K562 (cell line): Measurements from ENCODE around the gene ATAD2B. TPM values are rescaled to one million over a fixed set of nuclear protein-coding genes. Genes with fewer than 3 reads are reported as not detected.

Source experiments
- ATAC-seq: fragments of 200-7000 bp; cut with Tn5 transposase; 3 replicates; pipeline ENCODE4 v1.9.1; 2020; ENCODE audit warnings: moderate library complexity
- BruUV-seq: library from RNA; stranded (reverse); fragments of 400-500 nt; replicated peaks from 2 replicates; lab custom pipeline; 2021; lab: Mats Ljungman, UMichigan
- CTCF ChIA-PET: fragments of 300-600 bp; formaldehyde crosslinking; extraction: SDS; loops from one replicate; lab custom pipeline; 2021; ENCODE audit warnings: low intra/inter-chr PET ratio; lab: Yijun Ruan, JAX
- POLR2A ChIA-PET: fragments of 300-600, 350-650 bp; sonication (Branson Sonifier 250); formaldehyde crosslinking; extraction: SDS; loops from one replicate; lab custom pipeline; 2021; ENCODE audit warnings: antibody characterized with exemption, inconsistent platforms; lab: Yijun Ruan, JAX
- DNase-seq, 4 experiments: peaks; one replicate each; pipeline versions ENCODE4 v3.0.0 to v3.0.0-alpha.2; 2011 to 2018; ENCODE audit warnings: low spot score in 3 of 4, mixed read lengths in 3 of 4; ENCODE audit errors: extremely low read depth in 1 of 4
- FAIRE-seq: peaks from 2 replicates; lab custom pipeline; 2011; peaks lifted over from hg19 to GRCh38; lab: Jason Lieb, UNC
- H2AFZ ChIP-seq: 2 replicates; pipeline ENCODE4 v1.6.0; 2011; ENCODE audit warnings: low read depth, low read length, control low read depth, inconsistent platforms
- H3K27ac ChIP-seq: fragments of 200-600 bp; 3 replicates; pipeline ENCODE4 v1.8.0; 2011; ENCODE audit warnings: low read depth, mild to moderate bottlenecking, control low read depth, inconsistent platforms, low read length, moderate library complexity, mixed read lengths; ENCODE audit errors: extremely low read depth
- H3K27me3 ChIP-seq, 2 experiments: fragments of 300-600 bp in 1 of 2; 2 replicates in 1 of 2; 3 replicates in 1 of 2; pipeline versions ENCODE4 v1.6.0 to v1.8.0; 2011; ENCODE audit warnings: inconsistent platforms in 2 of 2, low read length in 2 of 2, mild to moderate bottlenecking in 1 of 2, mixed read lengths in 1 of 2, moderate library complexity in 1 of 2; ENCODE audit not compliant: control insufficient read depth in 2 of 2, insufficient read depth in 2 of 2
- H3K36me3 ChIP-seq: fragments of 300-600 bp; 3 replicates; pipeline ENCODE4 v1.8.0; 2011; ENCODE audit warnings: mild to moderate bottlenecking, low read length, inconsistent platforms; ENCODE audit not compliant: control insufficient read depth, insufficient read depth
- H3K4me1 ChIP-seq, 2 experiments: fragments of 200-600 bp in 1 of 2; replicated peaks in 1 of 2; 2 replicates in 1 of 2; 3 replicates in 1 of 2; pipeline versions ENCODE4 v1.5.1 to v1.8.0; 2011; ENCODE audit warnings: inconsistent platforms in 2 of 2, low read length in 2 of 2, mild to moderate bottlenecking in 1 of 2, mixed read lengths in 1 of 2, moderate library complexity in 1 of 2; ENCODE audit not compliant: control insufficient read depth in 2 of 2, insufficient read depth in 2 of 2
- H3K4me2 ChIP-seq: 2 replicates; pipeline ENCODE4 v1.6.1; 2011; ENCODE audit warnings: low read length, control low read depth, inconsistent platforms, mixed read lengths; ENCODE audit not compliant: insufficient read depth
- H3K4me3 ChIP-seq: fragments of 200-600 bp; sonication (generic), shearing (Covaris generic); 2 replicates; pipeline ENCODE4 v1.5.1; 2016; ENCODE audit warnings: control low read depth, inconsistent platforms
- H3K79me2 ChIP-seq: fragments of 200-600 bp; 3 replicates; pipeline ENCODE4 v1.8.0; 2011; ENCODE audit warnings: low read length, inconsistent platforms; ENCODE audit not compliant: control insufficient read depth, insufficient read depth
- H3K9ac ChIP-seq, 2 experiments: 2 replicates each; pipeline versions ENCODE4 v1.6.0 to v1.6.1; 2011; ENCODE audit warnings: low read depth in 2 of 2, low read length in 2 of 2, control low read depth in 1 of 2, inconsistent platforms in 1 of 2, mild to moderate bottlenecking in 1 of 2, mixed read lengths in 1 of 2; ENCODE audit not compliant: insufficient read depth in 1 of 2
- H3K9me1 ChIP-seq: one replicate; pipeline ENCODE4 v1.6.0; 2011; ENCODE audit warnings: inconsistent platforms, mild to moderate bottlenecking, low read length, moderate library complexity; ENCODE audit not compliant: control insufficient read depth, insufficient read depth
- H3K9me3 ChIP-seq: replicated peaks from 2 replicates; pipeline ENCODE4 v1.5.1; 2011; ENCODE audit warnings: low read depth, low read length, inconsistent platforms; ENCODE audit not compliant: control insufficient read depth, insufficient read depth
- H4K20me1 ChIP-seq: replicated peaks from 2 replicates; pipeline ENCODE4 v1.6.1; 2011; ENCODE audit warnings: low read length, inconsistent platforms, mixed read lengths; ENCODE audit not compliant: control insufficient read depth, insufficient read depth
- CEBPB ChIP-seq: fragments of 450-650 bp; IDR thresholded peaks from 2 replicates; pipeline ENCODE4 v1.6.1; 2016; ENCODE audit warnings: missing genetic modification characterization, missing compliant biosample characterization
- CEBPG ChIP-seq, 3 experiments: fragments of 200-800 bp in 1 of 3; sonication (Bioruptor generic) in 1 of 3; sonication (generic) in 1 of 3; formaldehyde crosslinking in 1 of 3; IDR thresholded peaks in 2 of 3; conservative IDR thresholded peaks in 1 of 3; 2 replicates each; pipeline versions ENCODE4 v1.6.1 to v1.8.0; 2016 to 2022; ENCODE audit warnings: missing compliant biosample characterization in 2 of 3, missing genetic modification characterization in 2 of 3, mild to moderate bottlenecking in 1 of 3, missing genetic modification reagents in 1 of 3
- ZNF253 ChIP-seq: fragments of 250-450 bp; sonication (Bioruptor Pico); conservative IDR thresholded peaks from 2 replicates; pipeline ENCODE4 v1.6.1; 2021; ENCODE audit warnings: mild to moderate bottlenecking
- WGBS: fragments of 100-300 bp; shearing (Covaris generic); methylation state at CpG from one replicate; pipeline ENCODE4 v1.1.6; 2016; ENCODE audit warnings: low coverage, mixed read lengths; ENCODE audit not compliant: insufficient coverage; ENCODE audit errors: missing lambda C conversion rate; 5-methylcytosine and 5-hydroxymethylcytosine counted together
- in situ Hi-C: fragments of 300-500 bp; cut with MboI; formaldehyde crosslinking; loops from 4 replicates; pipeline ENCODE4 v1.15.0; 2018; ENCODE audit warnings: inconsistent platforms, mixed read lengths
- intact Hi-C: fragments of 100-400 bp; cut with micrococcal nuclease; formaldehyde crosslinking; loops from 2 replicates; pipeline ENCODE4 v1.14.2; 2022
- polyA plus RNA-seq, 8 experiments: library from polyadenylated mRNA; depleted of rRNA in 4 of 8; stranded (reverse) in 5 of 8; unstranded in 3 of 8; fragments of >200 nt; fragmentation: Nextera tagmentation in 2 of 8; fragmentation: Illumina TruSeq in 1 of 8; extraction: Ambion mirVana in 2 of 8; extraction: Trizol in 1 of 8; gene quantifications; 2 replicates each; pipeline versions ENCODE4 v1.2.1 to v1.2.3, GENCODE V29; 2011 to 2014; ENCODE audit warnings: inconsistent platforms in 1 of 8, missing spikeins in 1 of 8
- total RNA-seq, 7 experiments: library from RNA; depleted of rRNA in 6 of 7; stranded (reverse); fragments of >200 nt in 6 of 7; fragmentation: Illumina TruSeq in 2 of 7; extraction: Trizol in 2 of 7; gene quantifications; 2 replicates each; pipeline versions ENCODE4 v1.2.1 to v1.2.3, GENCODE V29; 2011 to 2021; ENCODE audit warnings: low replicate concordance in 1 of 7
- TF ChIP-seq, protein P1 (sequence below): sonication (generic); formaldehyde crosslinking; IDR thresholded peaks from 2 replicates; pipeline ENCODE4 v1.8.1; 2022; ENCODE audit warnings: missing genetic modification reagents

Gene ATAD2B
- total and polyA plus RNA-seq, 9 of the 15 experiments (the other 6 are each of a cell fraction or from before 2014, with no cell fraction given), result 3.2 to 21.6 (median 11.4) TPM

DNA sequence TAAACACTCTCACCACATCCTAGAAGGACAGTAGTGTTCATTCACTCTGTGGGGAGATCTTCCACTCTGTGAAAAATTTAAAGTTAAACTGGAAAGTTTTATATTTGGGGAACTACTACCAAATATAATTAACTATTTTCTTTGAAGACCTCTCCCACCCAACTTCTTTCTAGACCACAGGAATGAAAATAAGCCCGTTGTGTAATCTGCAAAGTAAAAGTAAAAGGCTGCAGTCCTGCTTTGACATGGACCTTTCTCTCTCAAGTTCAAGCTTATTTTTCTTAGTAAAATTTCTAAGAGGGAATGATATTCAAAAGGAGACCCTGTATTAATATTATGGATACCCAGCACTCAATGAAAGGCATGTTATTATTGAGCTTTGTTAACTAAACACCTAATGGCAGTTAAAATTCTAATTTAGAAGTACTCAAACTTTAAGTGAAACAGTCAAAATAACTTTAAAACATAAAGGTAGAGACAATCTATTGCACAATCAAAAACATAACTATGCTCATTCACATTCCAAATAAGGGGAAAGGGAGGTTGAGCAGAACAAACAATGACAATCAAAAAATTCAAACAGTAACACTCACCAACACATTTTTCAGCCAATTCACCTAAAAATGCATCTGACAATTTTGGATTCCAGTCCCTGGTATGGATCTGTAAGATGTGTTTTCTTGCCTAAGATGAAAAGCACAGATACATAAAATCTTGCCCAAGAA, 98.5 kb downstream of the ATAD2B start:
- H4K20me1 ChIP-seq, result no peaks in the 10 kb centered on the region
- ATAC-seq (no peak), FAIRE-seq (no peak), DNase-seq (no peak)
- no peaks in the 10 kb centered on the region for H3K9me1 ChIP-seq
- H3K9me3 ChIP-seq, result no peaks in the 10 kb centered on the region
- H3K4me2 ChIP-seq, result no peak overlapping the region
- no peak overlapping the region for H3K27ac ChIP-seq
- no TSS peak for BruUV-seq
- peaks cover 11% of the 10 kb centered on the region; the same call in 2 of the 3 replicates for H3K36me3 ChIP-seq
- POLR2A ChIA-PET, result interaction anchor here (1.0 kb wide), 1 partner anchor 9 kb away, joined by 4 read pairs; no protein-coding TSS in a partner anchor
- H2AFZ ChIP-seq, result no peak overlapping the region
- intact Hi-C loops (loop anchor here (5.0 to 10.0 kb wide), 3 partner anchors 99 to 556 kb away; partner anchors contain the start of genes ATAD2B and MFSD2B), in situ Hi-C loops (no loop called here)
- no peaks in the 10 kb centered on the region for H3K4me1 ChIP-seq
- H3K27me3 ChIP-seq, result no peaks in the 10 kb centered on the region
- H3K79me2 ChIP-seq, result no peaks in the 10 kb centered on the region
- WGBS, result 78% methylated on average over 1 of the region's 1 CpG
- no peak overlapping the region for H3K4me3 ChIP-seq
- CTCF ChIA-PET, result no interaction called here
- H3K9ac ChIP-seq, result no peak overlapping the region
- TF ChIP-seq CEBPB (peak; percentile 94), CEBPG (CRISPR knock-in tag; IDR thresholded peaks at IDR 0.05) (no peak), CEBPG (tag; conservative IDR thresholded peaks at IDR 0.05 in 1 of 2, IDR thresholded peaks at IDR 0.05 in 1 of 2) (peak; percentile 78 to 87), ZNF253 (CRISPR knock-in tag) (no peak)
- TF ChIP-seq, protein P1, sequence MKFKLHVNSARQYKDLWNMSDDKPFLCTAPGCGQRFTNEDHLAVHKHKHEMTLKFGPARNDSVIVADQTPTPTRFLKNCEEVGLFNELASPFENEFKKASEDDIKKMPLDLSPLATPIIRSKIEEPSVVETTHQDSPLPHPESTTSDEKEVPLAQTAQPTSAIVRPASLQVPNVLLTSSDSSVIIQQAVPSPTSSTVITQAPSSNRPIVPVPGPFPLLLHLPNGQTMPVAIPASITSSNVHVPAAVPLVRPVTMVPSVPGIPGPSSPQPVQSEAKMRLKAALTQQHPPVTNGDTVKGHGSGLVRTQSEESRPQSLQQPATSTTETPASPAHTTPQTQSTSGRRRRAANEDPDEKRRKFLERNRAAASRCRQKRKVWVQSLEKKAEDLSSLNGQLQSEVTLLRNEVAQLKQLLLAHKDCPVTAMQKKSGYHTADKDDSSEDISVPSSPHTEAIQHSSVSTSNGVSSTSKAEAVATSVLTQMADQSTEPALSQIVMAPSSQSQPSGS, result no peak
